ENCODE measurements around the gene ZDBF2. TPM values are rescaled to one million over a fixed set of nuclear protein-coding genes. Genes with fewer than 3 reads are reported as not detected.

Gene ZDBF2
- total RNA-seq, 4 donors from 2014 or later: 5.9 to 8.3 (median 7.4) TPM

DNA sequence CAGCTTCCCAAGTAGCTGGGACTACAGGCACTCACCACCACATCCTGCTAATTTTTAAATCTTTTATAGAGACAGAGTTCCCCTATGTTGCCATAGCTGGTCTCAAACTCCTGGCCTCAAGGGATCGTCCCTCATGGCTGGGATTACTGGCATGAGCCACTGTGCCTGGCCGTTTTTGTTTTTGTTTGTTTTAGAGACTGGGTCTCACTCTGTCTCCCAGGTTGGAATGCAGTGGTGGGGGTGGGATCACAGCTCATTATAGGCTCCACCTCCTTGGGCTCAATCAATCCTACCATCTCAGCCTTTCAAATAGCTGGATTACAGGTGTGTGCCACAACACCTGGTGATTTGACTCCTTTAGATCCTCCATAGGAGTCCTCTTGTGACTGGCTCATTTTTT lies 19.5 kb upstream of the ZDBF2 start:
- TF ChIP-seq, protein P1, sequence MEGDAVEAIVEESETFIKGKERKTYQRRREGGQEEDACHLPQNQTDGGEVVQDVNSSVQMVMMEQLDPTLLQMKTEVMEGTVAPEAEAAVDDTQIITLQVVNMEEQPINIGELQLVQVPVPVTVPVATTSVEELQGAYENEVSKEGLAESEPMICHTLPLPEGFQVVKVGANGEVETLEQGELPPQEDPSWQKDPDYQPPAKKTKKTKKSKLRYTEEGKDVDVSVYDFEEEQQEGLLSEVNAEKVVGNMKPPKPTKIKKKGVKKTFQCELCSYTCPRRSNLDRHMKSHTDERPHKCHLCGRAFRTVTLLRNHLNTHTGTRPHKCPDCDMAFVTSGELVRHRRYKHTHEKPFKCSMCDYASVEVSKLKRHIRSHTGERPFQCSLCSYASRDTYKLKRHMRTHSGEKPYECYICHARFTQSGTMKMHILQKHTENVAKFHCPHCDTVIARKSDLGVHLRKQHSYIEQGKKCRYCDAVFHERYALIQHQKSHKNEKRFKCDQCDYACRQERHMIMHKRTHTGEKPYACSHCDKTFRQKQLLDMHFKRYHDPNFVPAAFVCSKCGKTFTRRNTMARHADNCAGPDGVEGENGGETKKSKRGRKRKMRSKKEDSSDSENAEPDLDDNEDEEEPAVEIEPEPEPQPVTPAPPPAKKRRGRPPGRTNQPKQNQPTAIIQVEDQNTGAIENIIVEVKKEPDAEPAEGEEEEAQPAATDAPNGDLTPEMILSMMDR (IDR thresholded peaks at IDR 0.05; ENCODE audit: low read depth): no peak

DNA sequence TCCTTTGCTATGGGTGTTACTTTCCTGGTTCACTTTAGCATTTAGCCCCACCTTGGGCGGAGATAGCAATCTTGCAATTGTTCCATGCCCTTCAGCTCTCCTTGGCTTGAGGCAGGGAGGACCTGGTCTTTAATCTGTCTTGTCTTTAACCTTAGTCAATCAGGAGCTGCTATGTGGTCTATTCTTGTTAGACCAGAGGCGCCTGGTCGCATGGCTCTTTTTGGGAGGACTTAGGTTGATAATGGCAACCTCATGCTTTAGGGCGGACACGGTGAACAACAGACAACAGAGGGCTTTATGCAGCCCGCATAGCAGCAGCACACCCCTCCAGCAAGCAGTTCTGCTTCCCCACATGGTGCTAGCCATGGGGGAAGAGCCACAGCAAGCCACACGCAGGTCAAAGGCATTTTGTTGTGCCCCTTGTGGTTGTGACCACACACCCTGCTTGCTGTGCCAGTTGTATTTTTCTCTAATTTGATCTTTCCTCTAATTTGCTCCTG lies 17.7 kb upstream of the ZDBF2 start:
- TF ChIP-seq, protein P1 (IDR thresholded peaks at IDR 0.05; ENCODE audit: low read depth): no peak

DNA sequence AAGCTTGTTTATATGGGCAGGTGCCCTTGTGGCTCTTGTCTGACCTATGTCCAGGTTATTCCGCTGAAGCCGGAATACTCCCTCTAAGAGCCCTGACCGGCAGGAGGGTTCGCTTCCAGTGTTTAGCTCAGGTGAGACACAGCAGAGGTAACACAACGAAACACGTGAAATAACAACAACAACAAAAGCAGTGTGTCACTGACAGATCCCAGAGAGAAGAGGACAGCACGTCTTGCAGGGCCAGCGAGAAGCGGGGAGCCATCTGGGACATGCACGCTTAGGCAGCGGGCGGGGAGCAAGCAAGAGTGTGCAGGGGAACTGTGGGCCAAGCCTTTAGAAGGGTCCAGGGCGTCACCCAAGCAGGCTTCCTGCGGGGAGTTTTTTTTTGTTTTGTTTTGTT lies 17.1 kb upstream of the ZDBF2 start:
- TF ChIP-seq, protein P1 (IDR thresholded peaks at IDR 0.05; ENCODE audit: low read depth): no peak

DNA sequence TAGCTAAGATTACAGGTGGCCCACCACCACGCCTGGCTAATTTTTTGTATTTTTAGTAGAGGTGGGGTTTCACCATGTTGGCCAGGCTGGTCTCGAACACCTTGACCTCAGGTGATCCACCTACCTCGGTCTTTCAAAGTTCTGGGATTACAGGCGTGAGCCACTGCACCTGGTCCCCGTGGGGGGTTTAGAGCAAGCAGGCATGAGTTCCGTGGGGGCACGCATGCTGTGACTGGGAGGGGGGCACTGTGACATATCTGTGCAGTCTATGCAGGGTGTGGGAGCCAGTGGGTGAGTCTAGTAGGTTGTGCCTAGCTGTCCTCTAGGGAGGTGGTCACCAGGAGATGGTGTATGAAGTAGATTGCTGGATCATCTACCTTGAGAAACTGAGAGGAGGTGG lies 16.6 kb upstream of the ZDBF2 start:
- TF ChIP-seq, protein P1 (IDR thresholded peaks at IDR 0.05; ENCODE audit: low read depth): no peak

DNA sequence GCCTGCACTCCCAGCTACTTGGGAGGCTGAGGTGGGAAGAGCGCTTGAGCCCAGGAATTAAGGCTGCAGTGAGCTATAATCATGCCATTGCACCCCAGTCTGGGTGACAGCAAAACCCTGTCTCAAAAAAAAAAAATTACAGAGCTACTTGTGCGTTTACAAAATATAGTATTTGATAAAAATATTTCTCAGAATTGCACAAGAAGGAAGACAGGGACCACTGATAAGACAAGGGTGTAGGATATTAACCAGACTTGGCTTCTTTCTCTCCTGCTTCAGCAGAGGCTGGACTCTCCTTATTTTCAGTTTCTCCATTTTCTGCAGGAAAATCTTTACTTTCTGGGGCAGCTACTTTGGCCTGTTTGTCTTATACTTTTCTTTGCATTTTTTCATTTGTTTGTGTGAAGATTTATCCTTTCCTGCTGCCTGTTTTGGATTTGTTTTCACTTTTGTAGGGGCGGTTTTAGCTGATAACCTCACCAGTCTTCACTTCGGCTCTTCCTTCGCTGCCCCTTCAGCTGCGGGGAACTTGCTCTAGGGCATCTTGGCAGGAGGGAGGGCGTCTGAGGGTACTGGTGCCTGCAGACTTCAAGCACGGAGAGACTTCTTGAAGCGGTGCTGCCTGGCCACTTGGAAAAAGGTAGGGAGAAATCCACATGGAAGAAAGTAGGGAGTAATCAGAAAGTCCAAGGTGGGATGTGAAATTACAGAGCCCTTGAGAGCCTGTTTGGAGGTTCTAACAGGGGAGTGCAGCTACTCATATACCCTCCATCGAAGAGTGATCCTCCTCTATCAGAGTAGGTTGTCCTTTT lies 14.9 kb upstream of the ZDBF2 start:
- TF ChIP-seq, protein P1 (IDR thresholded peaks at IDR 0.05; ENCODE audit: low read depth): no peak

DNA sequence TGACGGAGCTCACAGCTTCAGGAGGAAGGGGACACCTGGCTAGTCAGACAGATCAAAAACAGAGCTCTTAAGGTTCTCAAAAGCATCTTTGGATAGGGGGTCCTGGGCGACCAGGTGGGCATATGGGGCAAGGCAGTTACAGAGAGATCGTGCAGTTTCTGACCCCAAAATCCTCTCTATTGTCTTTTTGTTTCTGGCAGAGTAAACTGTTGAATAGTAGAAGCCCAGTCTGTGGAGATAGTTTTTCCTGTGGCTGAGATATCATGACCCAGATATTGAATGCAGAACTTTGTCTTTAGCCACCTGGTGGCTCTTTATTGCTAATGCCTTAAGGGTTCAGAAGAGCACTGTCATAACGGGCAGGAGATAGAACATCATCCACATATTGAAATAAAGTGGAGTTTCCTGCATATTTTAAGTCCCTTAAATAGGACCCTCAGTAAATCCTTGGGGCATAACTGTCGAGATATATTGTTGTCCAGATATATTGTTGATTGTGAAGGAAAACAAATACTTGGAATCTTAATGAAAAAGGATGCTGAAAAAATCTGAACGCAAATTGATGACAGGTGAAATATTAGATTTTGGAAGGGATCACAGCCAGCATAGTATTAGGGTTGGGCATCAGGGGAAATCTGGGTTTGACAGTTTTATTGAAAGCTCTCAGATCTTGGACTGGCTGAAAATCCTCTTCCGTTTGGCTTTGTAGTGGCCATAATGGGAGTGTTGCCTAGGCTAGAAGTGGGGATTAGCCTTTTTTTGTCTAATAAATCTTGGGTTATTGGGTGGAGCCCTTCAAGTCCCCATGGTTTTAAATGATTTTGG lies 14.1 kb upstream of the ZDBF2 start:
- TF ChIP-seq, protein P1 (IDR thresholded peaks at IDR 0.05; ENCODE audit: low read depth): no peak

All from subcutaneous adipose tissue (tissue), 4 donors.